ENCODE results near the gene MAP1LC3B.

DNA sequence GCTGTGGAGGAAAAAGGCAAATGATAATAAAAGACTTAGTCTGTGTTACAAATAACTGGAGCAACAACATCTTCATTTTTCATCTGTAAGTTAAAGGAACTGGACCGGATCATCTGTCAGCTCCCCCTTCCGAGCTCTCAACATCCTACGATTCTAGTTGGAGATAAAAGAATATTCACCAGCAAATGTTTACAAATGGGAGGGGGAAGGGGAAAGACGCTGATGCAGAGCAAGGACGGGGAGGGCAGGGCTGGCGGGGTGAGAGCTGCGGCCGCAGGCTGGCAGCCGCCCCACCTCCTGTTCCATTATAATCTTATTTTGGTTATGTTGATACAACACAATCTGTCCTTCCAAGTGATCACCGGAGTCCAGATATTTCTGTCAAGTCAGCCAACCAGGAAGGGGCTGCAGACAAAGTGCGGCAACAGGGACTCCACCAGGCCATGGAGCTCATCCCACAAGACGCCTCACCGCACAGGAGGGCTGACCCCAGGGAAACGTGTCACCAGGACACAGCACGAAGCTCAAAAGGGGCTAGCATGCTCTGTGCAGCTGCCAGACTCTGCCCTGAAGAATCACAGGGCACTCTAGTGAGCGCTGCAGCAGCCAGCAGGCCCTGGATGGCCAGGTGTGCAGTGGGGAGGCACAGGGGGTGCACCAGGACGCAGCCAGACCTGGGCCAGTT is 28.2 kb upstream of the MAP1LC3B start:
- TF ChIP-seq MAFK (IDR thresholded peaks at IDR 0.05; ENCODE audit: low read depth, low read length) (no peak), CHD2 (IDR thresholded peaks at IDR 0.05; ENCODE audit: low read length) (no peak), GTF2F1 (IDR thresholded peaks at IDR 0.05; ENCODE audit: borderline replicate concordance, low read depth, low read length) (no peak), POLR2A (IDR thresholded peaks at IDR 0.05; ENCODE audit: control extremely low read depth in 1 of 2, low read depth in 2 of 2, low read length in 2 of 2) (no peak), BCL11A (IDR thresholded peaks at IDR 0.05; ENCODE audit: low read depth in 2 of 2, low read length in 2 of 2) (no peak)
- TF ChIP-seq, protein P1, sequence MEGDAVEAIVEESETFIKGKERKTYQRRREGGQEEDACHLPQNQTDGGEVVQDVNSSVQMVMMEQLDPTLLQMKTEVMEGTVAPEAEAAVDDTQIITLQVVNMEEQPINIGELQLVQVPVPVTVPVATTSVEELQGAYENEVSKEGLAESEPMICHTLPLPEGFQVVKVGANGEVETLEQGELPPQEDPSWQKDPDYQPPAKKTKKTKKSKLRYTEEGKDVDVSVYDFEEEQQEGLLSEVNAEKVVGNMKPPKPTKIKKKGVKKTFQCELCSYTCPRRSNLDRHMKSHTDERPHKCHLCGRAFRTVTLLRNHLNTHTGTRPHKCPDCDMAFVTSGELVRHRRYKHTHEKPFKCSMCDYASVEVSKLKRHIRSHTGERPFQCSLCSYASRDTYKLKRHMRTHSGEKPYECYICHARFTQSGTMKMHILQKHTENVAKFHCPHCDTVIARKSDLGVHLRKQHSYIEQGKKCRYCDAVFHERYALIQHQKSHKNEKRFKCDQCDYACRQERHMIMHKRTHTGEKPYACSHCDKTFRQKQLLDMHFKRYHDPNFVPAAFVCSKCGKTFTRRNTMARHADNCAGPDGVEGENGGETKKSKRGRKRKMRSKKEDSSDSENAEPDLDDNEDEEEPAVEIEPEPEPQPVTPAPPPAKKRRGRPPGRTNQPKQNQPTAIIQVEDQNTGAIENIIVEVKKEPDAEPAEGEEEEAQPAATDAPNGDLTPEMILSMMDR (IDR thresholded peaks at IDR 0.05; ENCODE audit: control extremely low read depth in 1 of 3, insufficient read depth in 1 of 3, low read depth in 1 of 3, low read length in 3 of 3) = no peak
- TF ChIP-seq, protein P2, sequence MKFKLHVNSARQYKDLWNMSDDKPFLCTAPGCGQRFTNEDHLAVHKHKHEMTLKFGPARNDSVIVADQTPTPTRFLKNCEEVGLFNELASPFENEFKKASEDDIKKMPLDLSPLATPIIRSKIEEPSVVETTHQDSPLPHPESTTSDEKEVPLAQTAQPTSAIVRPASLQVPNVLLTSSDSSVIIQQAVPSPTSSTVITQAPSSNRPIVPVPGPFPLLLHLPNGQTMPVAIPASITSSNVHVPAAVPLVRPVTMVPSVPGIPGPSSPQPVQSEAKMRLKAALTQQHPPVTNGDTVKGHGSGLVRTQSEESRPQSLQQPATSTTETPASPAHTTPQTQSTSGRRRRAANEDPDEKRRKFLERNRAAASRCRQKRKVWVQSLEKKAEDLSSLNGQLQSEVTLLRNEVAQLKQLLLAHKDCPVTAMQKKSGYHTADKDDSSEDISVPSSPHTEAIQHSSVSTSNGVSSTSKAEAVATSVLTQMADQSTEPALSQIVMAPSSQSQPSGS (IDR thresholded peaks at IDR 0.05; ENCODE audit: low read length) = no peak
